Hepatocyte (in vitro differentiated cells): Measurements from ENCODE around the gene TAP1.

ENCODE experiments used
- EZH2 ChIP-seq: fragments of 200-600 bp; sonication (generic); IDR thresholded peaks from 2 replicates; pipeline ENCODE4 v1.6.1; 2016; ENCODE audit warnings: antibody characterized with exemption, mild to moderate bottlenecking, borderline replicate concordance
- EZH2phosphoT487 ChIP-seq: fragments of 200-600 bp; sonication (generic); IDR thresholded peaks from one replicate; pipeline ENCODE4 v1.6.1; 2018; ENCODE audit warnings: antibody characterized with exemption, mild to moderate bottlenecking, low read depth, moderate library complexity; ENCODE audit not compliant: unreplicated experiment, severe bottlenecking
- TF ChIP-seq, protein P1 (sequence below): fragments of 200-600 bp; sonication (generic); IDR thresholded peaks from 2 replicates; pipeline ENCODE4 v1.5.1; 2016; ENCODE audit warnings: antibody characterized with exemption, mild to moderate bottlenecking; ENCODE audit not compliant: poor library complexity

DNA sequence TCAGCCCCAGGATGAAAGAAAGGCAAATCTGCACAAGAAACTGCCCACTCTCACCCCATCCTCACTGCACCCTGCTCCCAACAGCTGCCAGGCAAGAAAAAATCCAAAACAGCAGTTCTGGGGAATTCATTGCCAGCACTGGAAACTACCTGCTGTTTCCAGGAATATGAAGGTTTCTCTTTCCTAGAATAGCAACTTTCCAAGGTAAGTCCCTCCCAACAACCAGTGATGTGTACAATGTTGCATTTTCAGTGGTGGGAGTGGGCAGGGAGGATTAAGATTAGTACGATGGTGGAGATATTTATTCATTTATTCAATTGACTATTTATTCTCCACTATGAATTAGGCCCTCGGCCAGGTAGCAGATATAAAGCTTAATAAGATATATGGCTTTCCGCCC is 26.5 kb downstream of the TAP1 start:
- TF ChIP-seq, protein P1, sequence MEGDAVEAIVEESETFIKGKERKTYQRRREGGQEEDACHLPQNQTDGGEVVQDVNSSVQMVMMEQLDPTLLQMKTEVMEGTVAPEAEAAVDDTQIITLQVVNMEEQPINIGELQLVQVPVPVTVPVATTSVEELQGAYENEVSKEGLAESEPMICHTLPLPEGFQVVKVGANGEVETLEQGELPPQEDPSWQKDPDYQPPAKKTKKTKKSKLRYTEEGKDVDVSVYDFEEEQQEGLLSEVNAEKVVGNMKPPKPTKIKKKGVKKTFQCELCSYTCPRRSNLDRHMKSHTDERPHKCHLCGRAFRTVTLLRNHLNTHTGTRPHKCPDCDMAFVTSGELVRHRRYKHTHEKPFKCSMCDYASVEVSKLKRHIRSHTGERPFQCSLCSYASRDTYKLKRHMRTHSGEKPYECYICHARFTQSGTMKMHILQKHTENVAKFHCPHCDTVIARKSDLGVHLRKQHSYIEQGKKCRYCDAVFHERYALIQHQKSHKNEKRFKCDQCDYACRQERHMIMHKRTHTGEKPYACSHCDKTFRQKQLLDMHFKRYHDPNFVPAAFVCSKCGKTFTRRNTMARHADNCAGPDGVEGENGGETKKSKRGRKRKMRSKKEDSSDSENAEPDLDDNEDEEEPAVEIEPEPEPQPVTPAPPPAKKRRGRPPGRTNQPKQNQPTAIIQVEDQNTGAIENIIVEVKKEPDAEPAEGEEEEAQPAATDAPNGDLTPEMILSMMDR: no peak
- TF ChIP-seq EZH2 (no peak), EZH2phosphoT487 (no peak)
